ENCODE results near the gene TMEM178B. TPM values are rescaled to one million over a fixed set of nuclear protein-coding genes. Genes with fewer than 3 reads are reported as not detected.

TMEM178B gene
- total RNA-seq, 2 experiments from 2014 or later, result not detected

DNA sequence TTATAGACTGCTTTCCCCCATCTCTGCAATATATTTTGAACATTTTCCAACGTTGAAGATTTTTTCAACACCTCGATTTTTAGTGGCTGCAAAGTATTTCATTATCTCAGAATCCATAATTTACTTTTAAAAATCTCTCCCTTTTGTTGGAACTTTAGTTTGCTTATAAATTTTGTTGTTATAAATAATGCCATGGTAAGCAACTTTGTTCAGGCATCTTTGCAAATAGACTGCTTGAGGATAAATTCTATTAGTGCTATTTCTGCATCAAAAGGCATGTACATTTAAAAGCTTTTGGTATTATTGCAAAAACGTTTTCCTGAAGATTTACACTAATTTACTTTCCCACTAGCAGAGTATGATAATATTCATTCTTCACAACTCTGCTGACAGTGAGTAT, 79.4 kb downstream of the TMEM178B start:
- no peaks in the 10 kb centered on the region for H3K27me3 ChIP-seq (ENCODE audit: control insufficient read depth in 1 of 2, insufficient read depth in 2 of 2, low read length in 2 of 2)
- Mint-ChIP-seq H3K27me3 (no peaks in the 10 kb centered on the region), H3K27ac (no peak overlapping the region), H3K4me1 (ENCODE audit: low read depth) (no peaks in the 10 kb centered on the region), H3K36me3 (ENCODE audit: low read depth) (no peaks in the 10 kb centered on the region), H3K9me3 (no peaks in the 10 kb centered on the region), H3K4me3 (no peak overlapping the region)
- no peaks in the 10 kb centered on the region for H3K36me3 ChIP-seq (ENCODE audit: insufficient read depth, low read length)
- no peak overlapping the region for H3K4me3 ChIP-seq (ENCODE audit: low read length)
- intact Hi-C loops (cut with DNase I, micrococcal nuclease), result no loop called here
- ATAC-seq (ENCODE audit: poor library complexity), result no peak
- no peaks in the 10 kb centered on the region for H3K4me1 ChIP-seq (ENCODE audit: insufficient read depth, low read length)
- H3K27ac ChIP-seq (ENCODE audit: low read depth in 1 of 2, low read length in 2 of 2), result no peak overlapping the region
- CTCF ChIA-PET, result no interaction called here
- DNase-seq, result no peak
- POLR2A ChIA-PET, result no interaction called here
- no peaks in the 10 kb centered on the region for H3K9me3 ChIP-seq (ENCODE audit: control insufficient read depth in 1 of 2, insufficient read depth in 1 of 2, low read length in 2 of 2)
- TF ChIP-seq, protein P1, sequence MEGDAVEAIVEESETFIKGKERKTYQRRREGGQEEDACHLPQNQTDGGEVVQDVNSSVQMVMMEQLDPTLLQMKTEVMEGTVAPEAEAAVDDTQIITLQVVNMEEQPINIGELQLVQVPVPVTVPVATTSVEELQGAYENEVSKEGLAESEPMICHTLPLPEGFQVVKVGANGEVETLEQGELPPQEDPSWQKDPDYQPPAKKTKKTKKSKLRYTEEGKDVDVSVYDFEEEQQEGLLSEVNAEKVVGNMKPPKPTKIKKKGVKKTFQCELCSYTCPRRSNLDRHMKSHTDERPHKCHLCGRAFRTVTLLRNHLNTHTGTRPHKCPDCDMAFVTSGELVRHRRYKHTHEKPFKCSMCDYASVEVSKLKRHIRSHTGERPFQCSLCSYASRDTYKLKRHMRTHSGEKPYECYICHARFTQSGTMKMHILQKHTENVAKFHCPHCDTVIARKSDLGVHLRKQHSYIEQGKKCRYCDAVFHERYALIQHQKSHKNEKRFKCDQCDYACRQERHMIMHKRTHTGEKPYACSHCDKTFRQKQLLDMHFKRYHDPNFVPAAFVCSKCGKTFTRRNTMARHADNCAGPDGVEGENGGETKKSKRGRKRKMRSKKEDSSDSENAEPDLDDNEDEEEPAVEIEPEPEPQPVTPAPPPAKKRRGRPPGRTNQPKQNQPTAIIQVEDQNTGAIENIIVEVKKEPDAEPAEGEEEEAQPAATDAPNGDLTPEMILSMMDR (IDR thresholded peaks at IDR 0.05), result no peak

DNA sequence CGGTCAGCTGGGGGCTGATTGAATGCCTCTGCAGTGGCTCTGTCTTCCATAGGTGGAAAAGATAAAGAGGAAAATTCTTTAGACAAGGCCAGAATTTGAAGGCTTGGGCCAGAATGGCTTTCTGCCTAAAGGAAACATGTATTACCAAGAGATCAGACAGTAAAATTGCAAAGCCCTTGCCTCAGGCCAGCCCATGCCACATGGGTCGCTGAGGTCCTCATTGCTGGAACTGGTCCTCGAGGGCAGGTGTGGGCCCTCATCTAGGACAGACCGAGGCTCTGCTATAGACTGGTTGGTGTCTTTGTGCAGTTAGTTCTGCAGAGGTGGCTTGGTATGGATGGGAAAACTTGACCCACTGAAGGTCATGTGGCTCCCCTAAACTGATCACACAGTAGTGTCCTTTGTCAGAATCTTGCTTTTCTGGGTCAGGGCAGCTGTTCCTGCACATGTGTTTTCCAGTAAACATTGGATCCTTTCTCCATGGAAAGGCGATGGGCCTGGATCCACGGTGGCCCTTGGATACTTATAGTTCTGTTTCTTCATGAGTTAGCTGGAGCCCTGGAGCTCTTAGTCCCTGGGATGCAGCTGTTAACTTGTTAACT, 80.4 kb downstream of the TMEM178B start:
- H3K4me1 ChIP-seq (ENCODE audit: insufficient read depth, low read length), result no peaks in the 10 kb centered on the region
- ATAC-seq (ENCODE audit: poor library complexity) (no peak), DNase-seq (no peak)
- Mint-ChIP-seq H3K4me3 (no peak overlapping the region), H3K27me3 (peaks cover 10% of the 10 kb centered on the region), H3K9me3 (no peaks in the 10 kb centered on the region), H3K4me1 (ENCODE audit: low read depth) (no peaks in the 10 kb centered on the region), H3K36me3 (ENCODE audit: low read depth) (no peaks in the 10 kb centered on the region), H3K27ac (no peak overlapping the region)
- H3K36me3 ChIP-seq (ENCODE audit: insufficient read depth, low read length), result no peaks in the 10 kb centered on the region
- no peak overlapping the region for H3K4me3 ChIP-seq (ENCODE audit: low read length)
- no peaks in the 10 kb centered on the region for H3K9me3 ChIP-seq (ENCODE audit: control insufficient read depth in 1 of 2, insufficient read depth in 1 of 2, low read length in 2 of 2)
- POLR2A ChIA-PET, result no interaction called here
- no peaks in the 10 kb centered on the region for H3K27me3 ChIP-seq (ENCODE audit: control insufficient read depth in 1 of 2, insufficient read depth in 2 of 2, low read length in 2 of 2)
- no peak overlapping the region for H3K27ac ChIP-seq (ENCODE audit: low read depth in 1 of 2, low read length in 2 of 2)
- TF ChIP-seq, protein P1 (IDR thresholded peaks at IDR 0.05), result no peak
- CTCF ChIA-PET, result interaction anchor here (1.1 kb wide), 1 partner anchor 10 kb away, joined by 3 read pairs; no protein-coding TSS in a partner anchor
- intact Hi-C loops (cut with DNase I, micrococcal nuclease), result no loop called here

DNA sequence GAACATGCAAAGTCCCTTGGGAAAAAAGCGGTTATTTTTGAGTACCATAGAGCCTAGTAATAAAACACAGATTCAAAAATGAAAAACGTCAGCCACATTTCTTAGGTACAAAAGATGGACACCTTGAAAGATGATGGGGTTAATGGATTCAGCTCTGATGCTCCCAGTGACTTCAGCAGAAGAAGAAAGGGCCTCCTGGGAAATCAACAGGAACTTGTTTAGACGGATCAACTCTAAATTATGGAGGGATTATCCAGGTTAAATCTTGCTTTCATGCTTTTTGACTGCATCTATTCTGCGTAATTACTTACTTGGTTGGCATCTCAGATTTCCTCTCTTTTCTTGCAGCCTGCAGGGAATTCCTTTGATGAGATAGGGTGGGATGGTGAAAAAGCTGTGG, 82.5 kb downstream of the TMEM178B start:
- H3K9me3 ChIP-seq (ENCODE audit: control insufficient read depth in 1 of 2, insufficient read depth in 1 of 2, low read length in 2 of 2), result no peaks in the 10 kb centered on the region
- H3K27ac ChIP-seq (ENCODE audit: low read depth in 1 of 2, low read length in 2 of 2), result no peak overlapping the region
- no peaks in the 10 kb centered on the region for H3K4me1 ChIP-seq (ENCODE audit: insufficient read depth, low read length)
- ATAC-seq (ENCODE audit: poor library complexity) (no peak), DNase-seq (no peak)
- H3K36me3 ChIP-seq (ENCODE audit: insufficient read depth, low read length), result no peaks in the 10 kb centered on the region
- intact Hi-C loops (cut with DNase I, micrococcal nuclease), result no loop called here
- Mint-ChIP-seq H3K4me1 (ENCODE audit: low read depth) (no peaks in the 10 kb centered on the region), H3K36me3 (ENCODE audit: low read depth) (no peaks in the 10 kb centered on the region), H3K27me3 (peaks cover 19% of the 10 kb centered on the region), H3K27ac (no peak overlapping the region), H3K9me3 (no peaks in the 10 kb centered on the region), H3K4me3 (no peak overlapping the region)
- TF ChIP-seq, protein P1 (IDR thresholded peaks at IDR 0.05), result no peak
- ChIA-PET POLR2A (no interaction called here), CTCF (no interaction called here)
- no peaks in the 10 kb centered on the region for H3K27me3 ChIP-seq (ENCODE audit: control insufficient read depth in 1 of 2, insufficient read depth in 2 of 2, low read length in 2 of 2)
- no peak overlapping the region for H3K4me3 ChIP-seq (ENCODE audit: low read length)

Data from CD4-positive, alpha-beta T cell (primary cell).